ENCODE results near the gene PHACTR3. TPM values are rescaled to one million over a fixed set of nuclear protein-coding genes. Genes with fewer than 3 reads are reported as not detected.

The PHACTR3 gene
- total RNA-seq, 1 experiment from 2014 or later, result not detected

DNA sequence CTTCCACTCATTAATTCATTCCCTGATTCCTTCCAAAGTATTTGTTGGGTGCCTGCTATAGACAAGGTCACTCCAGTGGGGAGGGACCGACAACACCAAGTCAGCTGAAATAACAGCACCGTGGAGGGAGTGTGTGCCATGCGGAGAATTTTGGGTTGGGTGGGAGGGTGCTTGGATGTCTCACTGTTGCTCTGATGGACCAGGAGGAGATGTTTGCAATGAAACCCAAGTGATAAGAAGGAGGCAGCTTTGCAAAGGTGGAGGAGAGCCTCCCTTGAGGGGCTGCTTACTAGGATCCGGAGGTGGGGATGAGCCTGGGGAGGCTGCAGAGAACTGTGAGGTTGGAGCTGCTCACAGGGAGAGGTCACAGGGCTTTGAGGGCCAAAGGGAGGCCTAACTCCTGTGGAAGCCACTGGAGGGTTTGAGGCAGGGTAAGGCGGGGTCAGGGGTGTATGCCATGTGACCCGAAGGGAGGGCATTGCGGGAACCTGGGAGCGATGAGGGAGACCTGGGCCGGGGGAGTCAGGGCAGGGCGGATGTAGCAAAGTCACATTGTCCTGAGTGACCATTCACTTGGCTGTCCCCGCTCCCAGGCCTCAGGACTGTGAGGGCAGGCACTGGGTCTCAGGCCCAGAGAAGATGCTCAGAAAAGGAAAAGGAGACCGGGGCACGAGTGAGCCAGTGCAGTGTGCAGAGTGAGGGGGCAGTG is 124.5 kb downstream of the PHACTR3 start:
- H3K4me2 ChIP-seq (ENCODE audit: insufficient read depth, insufficient read length, low read length), result no peak overlapping the region
- no peak overlapping the region for H2BK15ac ChIP-seq (ENCODE audit: low read depth, low read length)
- Mint-ChIP-seq H3K27ac (no peak overlapping the region), H3K9me3 (peaks cover 0 to 77% of the 10 kb centered on the region in 2 experiments; a peak in 2 of 5 replicates), H3K36me3 (ENCODE audit: insufficient read depth in 1 of 3, low read depth in 3 of 3) (peaks cover 0 to 14% (median 2%) of the 10 kb centered on the region in 3 experiments; a peak in 3 of 7 replicates), H3K27me3 (ENCODE audit: low read depth) (peaks cover 27% of the 10 kb centered on the region), H3K4me3 (no peak overlapping the region), H3K4me1 (no peaks in the 10 kb centered on the region)
- no peaks in the 10 kb centered on the region for H3K79me1 ChIP-seq (ENCODE audit: insufficient read depth, low read depth, low read length, poor library complexity, severe bottlenecking)
- no peaks in the 10 kb centered on the region; the same call in 1 of the 2 replicates for H3K27me3 ChIP-seq (ENCODE audit: insufficient read depth, low read length)
- no peaks in the 10 kb centered on the region for H3K9me3 ChIP-seq (ENCODE audit: control insufficient read depth, low read depth, low read length)
- H4K8ac ChIP-seq (replicated peaks; ENCODE audit: insufficient read length, low read depth, low read length), result no peak overlapping the region
- H2BK12ac ChIP-seq (ENCODE audit: insufficient read length, low read depth, low read length), result no peak overlapping the region
- no peak overlapping the region for H3K23ac ChIP-seq (ENCODE audit: insufficient read length, low read depth, low read length)
- WGBS (ENCODE audit: extremely low coverage, insufficient read length, low lambda C conversion rate), result no CpG with 5 or more reads among the region's 13 CpGs
- H3K23me2 ChIP-seq (ENCODE audit: insufficient read length, low read depth, low read length, poor library complexity, severe bottlenecking), result no peaks in the 10 kb centered on the region
- no peak overlapping the region for H3K9ac ChIP-seq (ENCODE audit: extremely low read depth, insufficient read length, low read length)
- no peak overlapping the region for H4K5ac ChIP-seq (ENCODE audit: insufficient read length, low read depth, low read length)
- H4K20me1 ChIP-seq (ENCODE audit: control insufficient read depth, insufficient read depth, insufficient read length), result no peaks in the 10 kb centered on the region
- H2BK120ac ChIP-seq (ENCODE audit: low read depth, low read length, poor library complexity, severe bottlenecking), result no peak overlapping the region
- no peak overlapping the region for H2AK5ac ChIP-seq (ENCODE audit: insufficient read length, low read length)
- no peaks in the 10 kb centered on the region for H3K4me1 ChIP-seq (ENCODE audit: insufficient read depth, low read length)
- no peak overlapping the region for H3K4ac ChIP-seq (ENCODE audit: low read depth, low read length)
- no peak overlapping the region for H2AFZ ChIP-seq (ENCODE audit: low read length)
- no peak overlapping the region for H3K18ac ChIP-seq (ENCODE audit: insufficient read length, low read depth, low read length)
- H3K79me2 ChIP-seq (ENCODE audit: insufficient read depth, low read length), result no peaks in the 10 kb centered on the region
- H2BK20ac ChIP-seq (ENCODE audit: low read depth, low read length, poor library complexity, severe bottlenecking), result no peak overlapping the region
- no peak overlapping the region for H3T11ph ChIP-seq (ENCODE audit: low read length)
- no peak overlapping the region; the same call in 1 of the 2 replicates for H3K14ac ChIP-seq (ENCODE audit: insufficient read depth, low read length)
- no peak overlapping the region for H4K91ac ChIP-seq (ENCODE audit: insufficient read length, low read depth, low read length)
- TF ChIP-seq, protein P1, sequence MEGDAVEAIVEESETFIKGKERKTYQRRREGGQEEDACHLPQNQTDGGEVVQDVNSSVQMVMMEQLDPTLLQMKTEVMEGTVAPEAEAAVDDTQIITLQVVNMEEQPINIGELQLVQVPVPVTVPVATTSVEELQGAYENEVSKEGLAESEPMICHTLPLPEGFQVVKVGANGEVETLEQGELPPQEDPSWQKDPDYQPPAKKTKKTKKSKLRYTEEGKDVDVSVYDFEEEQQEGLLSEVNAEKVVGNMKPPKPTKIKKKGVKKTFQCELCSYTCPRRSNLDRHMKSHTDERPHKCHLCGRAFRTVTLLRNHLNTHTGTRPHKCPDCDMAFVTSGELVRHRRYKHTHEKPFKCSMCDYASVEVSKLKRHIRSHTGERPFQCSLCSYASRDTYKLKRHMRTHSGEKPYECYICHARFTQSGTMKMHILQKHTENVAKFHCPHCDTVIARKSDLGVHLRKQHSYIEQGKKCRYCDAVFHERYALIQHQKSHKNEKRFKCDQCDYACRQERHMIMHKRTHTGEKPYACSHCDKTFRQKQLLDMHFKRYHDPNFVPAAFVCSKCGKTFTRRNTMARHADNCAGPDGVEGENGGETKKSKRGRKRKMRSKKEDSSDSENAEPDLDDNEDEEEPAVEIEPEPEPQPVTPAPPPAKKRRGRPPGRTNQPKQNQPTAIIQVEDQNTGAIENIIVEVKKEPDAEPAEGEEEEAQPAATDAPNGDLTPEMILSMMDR (conservative IDR thresholded peaks at IDR 0.05), result no peak
- H3K56ac ChIP-seq (ENCODE audit: insufficient read length, low read depth, low read length), result no peak overlapping the region
- H3K27ac ChIP-seq (ENCODE audit: insufficient read length, low read depth, low read length), result no peak overlapping the region
- DNase-seq, result no peak
- H2BK5ac ChIP-seq (ENCODE audit: insufficient read length, low read length), result no peak overlapping the region

Measured in H9 (cell line).